BE2C (cell line): ENCODE measurements around the gene LOXHD1.

Experiments
- DNase-seq: peaks from one replicate; pipeline ENCODE4 v3.0.0-alpha.2; 2020
- H3K27me3 ChIP-seq: fragments of 250-450 bp; sonication (Bioruptor Pico); 2 replicates; pipeline ENCODE4 v1.5.1; 2020; ENCODE audit warnings: mild to moderate bottlenecking
- H3K36me3 ChIP-seq: fragments of 250-450 bp; sonication (Bioruptor Pico); 2 replicates; pipeline ENCODE4 v1.5.1; 2020; ENCODE audit warnings: mild to moderate bottlenecking
- H3K4me1 ChIP-seq: fragments of 250-450 bp; sonication (Bioruptor Pico); 2 replicates; pipeline ENCODE4 v1.5.1; 2020
- H3K4me3 ChIP-seq: 2 replicates; pipeline ENCODE4 v1.5.1; 2011; ENCODE audit warnings: low read depth, low read length
- H3K9me3 ChIP-seq: fragments of 250-450 bp; sonication (Bioruptor Pico); 2 replicates; pipeline ENCODE4 v1.5.1; 2020
- CTCF ChIP-seq: IDR thresholded peaks from 2 replicates; pipeline ENCODE4 v1.5.1; 2012; ENCODE audit warnings: mild to moderate bottlenecking, low read depth, low read length

Gene LOXHD1

GRCh38 chr18:46683252-46683651 is 26.2 kb upstream of the LOXHD1 start:
- TF ChIP-seq CTCF, result no peak
- H3K9me3 ChIP-seq, result no peaks in the 10 kb centered on the region
- H3K27me3 ChIP-seq, result no peaks in the 10 kb centered on the region
- no peaks in the 10 kb centered on the region for H3K4me1 ChIP-seq
- no peak for DNase-seq
- H3K4me3 ChIP-seq, result no peak overlapping the region
- no peaks in the 10 kb centered on the region for H3K36me3 ChIP-seq

- no peak overlapping the region for H3K4me3 ChIP-seq
- TF ChIP-seq CTCF, result no peak
- DNase-seq, result no peak
These were observed 24.0 kb upstream of the LOXHD1 start for GRCh38 chr18:46680784-46681695.

GRCh38 chr18:46679846-46680598 is 23.0 kb upstream of the LOXHD1 start:
- H3K4me3 ChIP-seq, result no peak overlapping the region

More at GRCh38 chr18:46680784-46681695, 24.0 kb upstream of the LOXHD1 start:
- Histone ChIP-seq H3K27me3 (no peaks in the 10 kb centered on the region), H3K9me3 (no peaks in the 10 kb centered on the region), H3K36me3 (no peaks in the 10 kb centered on the region), H3K4me1 (no peaks in the 10 kb centered on the region)

GRCh38 chr18:46678785-46679399 is 21.9 kb upstream of the LOXHD1 start:
- Histone ChIP-seq H3K4me1 (no peaks in the 10 kb centered on the region), H3K27me3 (no peaks in the 10 kb centered on the region)
- DNase-seq, result no peak

More at GRCh38 chr18:46679846-46680598, 23.0 kb upstream of the LOXHD1 start:
- no peaks in the 10 kb centered on the region for H3K36me3 ChIP-seq
- H3K9me3 ChIP-seq, result no peaks in the 10 kb centered on the region
- no peaks in the 10 kb centered on the region for H3K27me3 ChIP-seq
- H3K4me1 ChIP-seq, result no peaks in the 10 kb centered on the region
- DNase-seq, result no peak
- no peak for TF ChIP-seq CTCF

GRCh38 chr18:46678041-46678440 is 21.0 kb upstream of the LOXHD1 start:
- Histone ChIP-seq H3K36me3 (no peaks in the 10 kb centered on the region), H3K27me3 (no peaks in the 10 kb centered on the region), H3K4me3 (no peak overlapping the region), H3K9me3 (no peaks in the 10 kb centered on the region), H3K4me1 (no peaks in the 10 kb centered on the region)
- no peak for TF ChIP-seq CTCF
- DNase-seq, result no peak

More at GRCh38 chr18:46678785-46679399, 21.9 kb upstream of the LOXHD1 start:
- Histone ChIP-seq H3K9me3 (no peaks in the 10 kb centered on the region), H3K4me3 (no peak overlapping the region), H3K36me3 (no peaks in the 10 kb centered on the region)
- no peak for TF ChIP-seq CTCF
